ENCODE data around the gene UBE2Z. TPM values are rescaled to one million over a fixed set of nuclear protein-coding genes. Genes with fewer than 3 reads are reported as not detected.

The UBE2Z gene
- 54.3 and 56.1 TPM in 2 replicates for total RNA-seq

DNA sequence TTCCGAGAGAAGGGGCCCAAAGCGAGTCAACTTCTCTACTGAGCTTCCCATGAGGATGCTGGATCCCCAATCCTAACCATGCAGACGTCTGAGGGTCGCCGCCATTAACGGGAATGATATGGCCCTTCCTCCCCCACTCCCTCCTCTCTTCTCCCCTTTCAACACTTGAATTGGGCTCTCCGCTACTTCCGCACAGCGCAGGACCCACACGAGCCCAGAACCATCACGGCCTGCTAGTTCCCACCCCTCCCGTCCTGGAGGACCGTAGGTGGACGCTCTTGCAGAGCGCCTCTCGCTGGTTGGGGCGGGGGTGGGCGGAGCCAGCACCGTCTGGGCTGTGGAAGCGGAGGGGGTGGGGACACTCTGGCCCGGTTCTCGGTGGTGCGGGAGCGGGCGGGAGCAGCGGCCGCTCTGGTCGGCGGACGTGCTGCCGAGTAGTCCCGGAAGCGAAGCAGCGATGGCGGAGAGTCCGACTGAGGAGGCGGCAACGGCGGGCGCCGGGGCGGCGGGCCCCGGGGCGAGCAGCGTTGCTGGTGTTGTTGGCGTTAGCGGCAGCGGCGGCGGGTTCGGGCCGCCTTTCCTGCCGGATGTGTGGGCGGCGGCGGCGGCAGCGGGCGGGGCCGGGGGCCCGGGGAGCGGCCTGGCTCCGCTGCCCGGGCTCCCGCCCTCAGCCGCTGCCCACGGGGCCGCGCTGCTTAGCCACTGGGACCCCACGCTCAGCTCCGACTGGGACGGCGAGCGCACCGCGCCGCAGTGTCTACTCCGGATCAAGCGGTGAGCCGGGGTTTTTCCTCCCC is at the start of gene UBE2Z:
TSS of gene UBE2Z (plus strand) at position 361 of the 797 bp plus-strand sequence. CDS start at position 458, 97 bp downstream.

DNA sequence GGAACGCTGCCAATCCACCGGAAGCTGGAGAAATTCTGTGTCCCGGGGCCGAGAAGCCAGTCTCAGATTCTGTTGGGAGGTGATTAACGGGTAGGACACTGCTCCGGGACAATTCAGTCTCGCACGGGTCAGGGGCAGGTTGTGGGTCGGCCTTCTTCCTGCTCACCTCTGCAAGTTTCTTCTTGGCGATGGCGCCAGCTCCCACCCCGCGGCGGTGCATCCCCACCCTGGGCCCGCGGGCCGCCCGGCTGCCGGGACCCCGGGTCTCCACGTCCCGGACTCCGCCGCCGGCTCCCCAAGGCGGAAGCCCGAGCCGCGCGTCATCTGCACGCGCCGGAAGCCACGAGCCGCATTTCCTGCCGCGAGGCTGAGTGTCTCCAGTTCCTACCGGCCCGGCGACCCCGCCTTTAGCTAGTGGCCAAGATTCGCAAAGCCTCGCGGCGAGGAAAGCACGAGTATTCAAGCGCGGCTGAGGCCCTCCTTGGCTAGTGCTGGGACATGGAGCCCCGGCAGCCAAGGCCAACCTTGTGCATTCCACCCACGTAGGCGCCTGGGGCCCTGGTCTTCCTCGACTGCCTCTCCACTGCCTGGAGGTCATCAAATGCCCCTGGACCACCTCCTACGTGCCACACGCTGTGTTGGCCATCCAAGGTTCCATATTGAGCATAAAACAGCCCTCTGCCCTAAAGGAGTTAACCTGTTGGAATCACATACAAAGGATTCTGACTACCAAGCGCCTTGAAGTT is 36.5 kb downstream of the UBE2Z start, which contains the start of gene SNF8:
TSS of gene SNF8 (minus strand) at position 328 of the 746 bp plus-strand sequence. CDS start at position 220, 108 bp downstream.

Other genes with a start within 250 kb of the UBE2Z start
- gene PRAC1, start 185.9 kb upstream of the UBE2Z start, total RNA-seq, result not detected in 2 replicates
- not detected in 2 replicates for gene PRAC2, start 185.2 kb upstream of the UBE2Z start, total RNA-seq
- gene HOXB13, start 179.7 kb upstream of the UBE2Z start, total RNA-seq, result not detected in 2 replicates
- not detected in 2 replicates for gene TTLL6, start 91.2 kb upstream of the UBE2Z start, total RNA-seq
- gene CALCOCO2, start 77.4 kb upstream of the UBE2Z start, total RNA-seq, result 25.5 and 51.8 TPM in 2 replicates
- 26.1 and 71.1 TPM in 2 replicates for gene ATP5MC1, start 15.6 kb upstream of the UBE2Z start, total RNA-seq
- 106 and 147 TPM in 2 replicates for gene SNF8, start 36.4 kb downstream of the UBE2Z start, total RNA-seq
- not detected in 2 replicates for gene GIP, start 60.2 kb downstream of the UBE2Z start, total RNA-seq
- 1.6 and 4.2 TPM in 2 replicates for gene IGF2BP1, start 89.0 kb downstream of the UBE2Z start, total RNA-seq
- gene B4GALNT2, start 224.4 kb downstream of the UBE2Z start, total RNA-seq, result under 0.01 TPM in 2 replicates

Data from endothelial cell of coronary artery (primary cell).